Heart left ventricle (tissue), 13 donors: ENCODE data around the gene ADAM17.

Experiments used
- POLR2A ChIP-seq, 2 donors: fragments of 450-650 bp; IDR thresholded peaks; one replicate each; pipeline ENCODE4 v1.6.1; 2017; ENCODE audit warnings: antibody characterized with exemption in 2 of 2, mild to moderate bottlenecking in 2 of 2, moderate library complexity in 2 of 2
- TF ChIP-seq, protein P1 (sequence below), 12 donors: fragments of 200-600 bp; sonication (generic) in 4 of 12; IDR thresholded peaks; one replicate each; pipeline versions ENCODE4 v1.5.0 to v1.8.0; 2018 to 2022; ENCODE audit warnings: antibody characterized with exemption in 12 of 12, mild to moderate bottlenecking in 5 of 12
- donor health status: ischemic (EF 13 %, LVEDD 7.1; RV severe dilation, severe dysfunction).
- donor health status: DM: no; HTN: yes; CAD: no.
- donor health status: DM: no; HTN: no; CAD: no.
- donor health status: ischemic (EF 25% LVEDD 6.9; RV normal size, moderate dysfunction).
- donor health status: ischemic (EF 25% LVEDD 5.7; RV mildly dilated, moderate dysfunction).
- donor health status: ischemic (EF 35%, LVEDD 5.7; RV mildly dilated, moderate dysfunction).
- donor health status: nonischemic (EF 11% LVEDD 7.7; RV severe dilation, severe dysfunction).
- donor health status: DM: yes; HTN: yes; CAD: no.
- donor health status: PGD.
- donor health status: ischemic (EF 29% LVEDD 5.4; RV normal size, mild dysfunction).
- donor health status: nonischemic (EF 23%, LVEDD 6.1; RV moderate dilation, normal function).

DNA sequence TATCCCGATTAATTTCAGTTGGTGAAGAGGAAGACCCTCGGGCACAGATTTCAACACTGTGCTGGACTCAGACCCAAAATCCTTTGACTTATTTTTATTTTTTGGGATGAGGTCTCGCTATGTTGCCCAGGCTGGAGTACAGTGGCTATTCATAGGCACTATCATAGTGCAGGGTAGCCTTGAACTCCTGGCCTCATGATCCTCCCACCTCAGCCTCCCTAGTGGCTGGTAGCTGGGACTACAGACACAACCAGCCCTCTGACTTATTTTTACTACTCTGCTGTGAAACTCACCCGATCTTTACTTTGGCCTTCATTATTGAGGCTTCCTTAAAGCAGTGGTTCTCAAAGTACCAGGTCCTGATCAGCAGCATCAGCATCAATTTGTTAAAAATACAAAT, 18.2 kb upstream of the ADAM17 start:
- TF ChIP-seq, protein P1, sequence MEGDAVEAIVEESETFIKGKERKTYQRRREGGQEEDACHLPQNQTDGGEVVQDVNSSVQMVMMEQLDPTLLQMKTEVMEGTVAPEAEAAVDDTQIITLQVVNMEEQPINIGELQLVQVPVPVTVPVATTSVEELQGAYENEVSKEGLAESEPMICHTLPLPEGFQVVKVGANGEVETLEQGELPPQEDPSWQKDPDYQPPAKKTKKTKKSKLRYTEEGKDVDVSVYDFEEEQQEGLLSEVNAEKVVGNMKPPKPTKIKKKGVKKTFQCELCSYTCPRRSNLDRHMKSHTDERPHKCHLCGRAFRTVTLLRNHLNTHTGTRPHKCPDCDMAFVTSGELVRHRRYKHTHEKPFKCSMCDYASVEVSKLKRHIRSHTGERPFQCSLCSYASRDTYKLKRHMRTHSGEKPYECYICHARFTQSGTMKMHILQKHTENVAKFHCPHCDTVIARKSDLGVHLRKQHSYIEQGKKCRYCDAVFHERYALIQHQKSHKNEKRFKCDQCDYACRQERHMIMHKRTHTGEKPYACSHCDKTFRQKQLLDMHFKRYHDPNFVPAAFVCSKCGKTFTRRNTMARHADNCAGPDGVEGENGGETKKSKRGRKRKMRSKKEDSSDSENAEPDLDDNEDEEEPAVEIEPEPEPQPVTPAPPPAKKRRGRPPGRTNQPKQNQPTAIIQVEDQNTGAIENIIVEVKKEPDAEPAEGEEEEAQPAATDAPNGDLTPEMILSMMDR (IDR thresholded peaks at IDR 0.05): no peak
- TF ChIP-seq POLR2A (IDR thresholded peaks at IDR 0.05): no peak
